ENCODE results near the gene PACS2.

The PACS2 gene

GRCh38 chr14:105283899-105284298 lies 30.6 kb upstream of the PACS2 start:
- no peak for TF ChIP-seq CTCF (IDR thresholded peaks at IDR 0.05)

GRCh38 chr14:105285174-105285573 lies 29.4 kb upstream of the PACS2 start:
- no peak for TF ChIP-seq CTCF (IDR thresholded peaks at IDR 0.05)

GRCh38 chr14:105286759-105287144 lies 27.8 kb upstream of the PACS2 start:
- TF ChIP-seq CTCF (IDR thresholded peaks at IDR 0.05) = no peak

- TF ChIP-seq CTCF (IDR thresholded peaks at IDR 0.05) = no peak
These were observed 27.1 kb upstream of the PACS2 start for GRCh38 chr14:105287249-105288102.

GRCh38 chr14:105290621-105291346 lies 23.8 kb upstream of the PACS2 start:
- no peak for TF ChIP-seq CTCF (IDR thresholded peaks at IDR 0.05)

GRCh38 chr14:105292826-105293711 lies 21.5 kb upstream of the PACS2 start:
- no peak for TF ChIP-seq CTCF (IDR thresholded peaks at IDR 0.05)

- TF ChIP-seq CTCF (IDR thresholded peaks at IDR 0.05) = no peak
These were observed 20.4 kb upstream of the PACS2 start for GRCh38 chr14:105294142-105294597.

Data from LNCAP (cell line).